Suprapubic skin (tissue), 3 donors: ENCODE results near the gene FLVCR2.

Source experiments
- CTCF ChIP-seq, 2 donors: fragments of 200-600 bp in 1 of 2; fragments of 450-650 bp in 1 of 2; sonication (generic) in 1 of 2; IDR thresholded peaks; one replicate each; pipeline ENCODE4 v1.5.1; 2016 to 2019; ENCODE audit warnings: antibody characterized with exemption in 2 of 2, mild to moderate bottlenecking in 1 of 2, moderate library complexity in 1 of 2
- EP300 ChIP-seq: sonication (generic); formaldehyde crosslinking; IDR thresholded peaks from one replicate; pipeline ENCODE4 v1.6.1; 2017; ENCODE audit warnings: antibody characterized with exemption

DNA sequence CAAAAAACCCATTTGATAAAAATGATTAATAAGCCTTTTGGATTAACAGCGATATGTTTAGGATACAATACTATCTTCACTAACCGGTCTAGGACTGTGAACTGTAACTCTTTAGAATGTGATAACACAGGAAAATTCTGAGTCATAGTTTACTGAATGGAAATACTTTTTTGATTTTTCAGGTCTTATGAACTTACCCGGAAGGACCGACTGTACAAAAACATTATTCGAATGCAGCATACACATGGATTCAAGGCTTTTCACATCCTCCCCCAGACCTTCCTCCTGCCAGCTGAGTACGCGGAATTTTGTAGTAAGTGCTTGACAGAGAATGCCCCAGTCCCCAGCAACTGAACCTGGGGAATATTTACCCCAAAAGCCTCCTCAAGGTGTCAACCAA lies 111.6 kb downstream of the FLVCR2 start:
- TF ChIP-seq CTCF (IDR thresholded peaks at IDR 0.05) (no peak), EP300 (no peak)
